Ectodermal cell (in vitro differentiated cells): Measurements from ENCODE around the gene PRSS33.

Experiments used
- H3K27ac ChIP-seq: 2 replicates; pipeline ENCODE4 v1.7.0; 2013; ENCODE audit warnings: mild to moderate bottlenecking, low read depth, low read length; ENCODE audit not compliant: insufficient read depth, poor library complexity, severe bottlenecking
- H3K27me3 ChIP-seq: 2 replicates; pipeline ENCODE4 v1.7.0; 2013; ENCODE audit warnings: mild to moderate bottlenecking, low read length; ENCODE audit not compliant: insufficient read depth, control insufficient read depth, poor library complexity, severe bottlenecking
- H3K36me3 ChIP-seq: one replicate; pipeline ENCODE4 v1.7.0; 2013; ENCODE audit warnings: low read length; ENCODE audit not compliant: control insufficient read depth, insufficient read depth
- H3K4me1 ChIP-seq: one replicate; pipeline ENCODE4 v1.7.0; 2013; ENCODE audit warnings: low read length; ENCODE audit not compliant: control insufficient read depth, insufficient read depth
- H3K4me3 ChIP-seq: 2 replicates; pipeline ENCODE4 v1.7.0; 2013; ENCODE audit warnings: low read depth, low read length, control low read depth; ENCODE audit not compliant: insufficient read depth
- H3K9me3 ChIP-seq: 2 replicates; pipeline ENCODE4 v1.7.0; 2013; ENCODE audit warnings: mild to moderate bottlenecking, low read length, moderate library complexity; ENCODE audit not compliant: control insufficient read depth
- WGBS, 2 experiments: methylation state at CpG; one replicate each; pipeline ENCODE4 v1.1.7; 2013; ENCODE audit warnings: missing lambda C conversion rate in 2 of 2; 5-methylcytosine and 5-hydroxymethylcytosine counted together

PRSS33 gene

GRCh38 chr16:2761886-2762583 is 25.3 kb downstream of the PRSS33 start:
- no peaks in the 10 kb centered on the region for H3K4me1 ChIP-seq
- no peak overlapping the region for H3K4me3 ChIP-seq
- H3K36me3 ChIP-seq, result peaks cover 100% of the 10 kb centered on the region
- H3K9me3 ChIP-seq, result peaks cover 4% of the 10 kb centered on the region
- 96 to 97% methylated on average over 42 of the region's 42 CpGs for WGBS, 2 experiments
- H3K27me3 ChIP-seq, result no peaks in the 10 kb centered on the region
- H3K27ac ChIP-seq, result no peak overlapping the region

DNA sequence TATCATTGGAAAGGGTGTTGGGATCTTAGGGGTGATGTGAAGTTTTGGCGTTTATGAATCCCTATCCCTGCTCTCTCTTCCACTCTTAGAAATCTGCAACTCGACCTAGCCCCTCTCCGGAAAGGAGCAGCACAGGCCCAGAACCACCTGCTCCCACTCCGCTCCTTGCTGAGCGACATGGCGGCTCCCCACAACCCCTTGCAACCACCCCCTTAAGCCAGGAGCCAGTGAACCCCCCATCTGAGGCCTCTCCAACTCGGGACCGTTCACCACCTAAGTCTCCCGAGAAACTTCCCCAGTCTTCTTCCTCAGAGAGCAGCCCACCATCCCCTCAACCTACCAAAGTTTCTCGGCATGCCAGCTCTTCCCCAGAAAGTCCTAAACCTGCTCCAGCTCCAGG is 25.9 kb downstream of the PRSS33 start:
- H3K27ac ChIP-seq, result no peak overlapping the region
- H3K4me3 ChIP-seq, result no peak overlapping the region
- H3K36me3 ChIP-seq, result peaks cover 97% of the 10 kb centered on the region
- WGBS, 2 experiments, result 96 to 97% methylated on average over 10 of the region's 10 CpGs
- H3K9me3 ChIP-seq, result peaks cover 4% of the 10 kb centered on the region
- H3K4me1 ChIP-seq, result no peaks in the 10 kb centered on the region
- no peaks in the 10 kb centered on the region for H3K27me3 ChIP-seq

GRCh38 chr16:2757344-2757743 is 30.0 kb downstream of the PRSS33 start:
- no peaks in the 10 kb centered on the region for H3K9me3 ChIP-seq
- H3K27ac ChIP-seq, result no peak overlapping the region
- peaks cover 55% of the 10 kb centered on the region for H3K36me3 ChIP-seq
- 95 to 96% methylated on average over 11 of the region's 11 CpGs for WGBS, 2 experiments
- no peaks in the 10 kb centered on the region for H3K27me3 ChIP-seq
- peaks cover 10% of the 10 kb centered on the region for H3K4me1 ChIP-seq
- H3K4me3 ChIP-seq, result no peak overlapping the region

- Histone ChIP-seq H3K4me3 (no peak overlapping the region), H3K9me3 (no peaks in the 10 kb centered on the region), H3K4me1 (peaks cover 10% of the 10 kb centered on the region), H3K36me3 (peaks cover 47% of the 10 kb centered on the region), H3K27me3 (no peaks in the 10 kb centered on the region), H3K27ac (no peak overlapping the region)
- 96% methylated on average over 30 of the region's 30 CpGs for WGBS, 2 experiments
These were observed 30.9 kb downstream of the PRSS33 start for GRCh38 chr16:2756288-2757015.

GRCh38 chr16:2755158-2755557 is 32.2 kb downstream of the PRSS33 start:
- H3K36me3 ChIP-seq, result peaks cover 34% of the 10 kb centered on the region
- WGBS, 2 experiments, result 68 to 78% methylated on average over 3 of the region's 3 CpGs
- H3K4me3 ChIP-seq, result peak overlapping the region; percentile 97
- H3K27ac ChIP-seq, result no peak overlapping the region
- peaks cover 15% of the 10 kb centered on the region for H3K4me1 ChIP-seq
- H3K9me3 ChIP-seq, result no peaks in the 10 kb centered on the region
- H3K27me3 ChIP-seq, result no peaks in the 10 kb centered on the region

GRCh38 chr16:2753733-2754020 is 33.7 kb downstream of the PRSS33 start:
- H3K27ac ChIP-seq, result peak overlapping the region; percentile 100
- 0 to 1% methylated on average over 4 to 7 of the region's 7 CpGs for WGBS, 2 experiments
- peaks cover 15% of the 10 kb centered on the region for H3K4me1 ChIP-seq
- no peaks in the 10 kb centered on the region for H3K27me3 ChIP-seq
- peaks cover 19% of the 10 kb centered on the region for H3K36me3 ChIP-seq
- H3K9me3 ChIP-seq, result no peaks in the 10 kb centered on the region
- H3K4me3 ChIP-seq, result peak overlapping the region; percentile 97

- 0 to 1% methylated on average over 75 to 78 of the region's 82 CpGs for WGBS, 2 experiments
- H3K4me3 ChIP-seq, result peak overlapping the region; percentile 97
- H3K36me3 ChIP-seq, result peaks cover 13% of the 10 kb centered on the region
- H3K27ac ChIP-seq, result peak overlapping the region; percentile 100
- peaks cover 15% of the 10 kb centered on the region for H3K4me1 ChIP-seq
- H3K27me3 ChIP-seq, result no peaks in the 10 kb centered on the region
- H3K9me3 ChIP-seq, result no peaks in the 10 kb centered on the region
These were observed 34.3 kb downstream of the PRSS33 start for GRCh38 chr16:2752850-2753732.

- no peaks in the 10 kb centered on the region for H3K27me3 ChIP-seq
- H3K9me3 ChIP-seq, result no peaks in the 10 kb centered on the region
- H3K36me3 ChIP-seq, result peaks cover 4% of the 10 kb centered on the region
- H3K4me3 ChIP-seq, result peak within 1 kb of the TSS; percentile 97
- H3K27ac ChIP-seq, result peak within 1 kb of the TSS; percentile 100
- 0 to 1% methylated on average over 99 of the region's 99 CpGs for WGBS, 2 experiments
- H3K4me1 ChIP-seq, result peaks cover 15% of the 10 kb centered on the region
These were observed 35.1 kb downstream of the PRSS33 start, which contains the start of gene SRRM2 for GRCh38 chr16:2752035-2752849. SRRM2 (plus strand) TSS chr16:2752638; CDS start chr16:2756365, 3,727 bp downstream.

- Histone ChIP-seq H3K4me3 (peak overlapping the region; percentile 97), H3K36me3 (no peaks in the 10 kb centered on the region), H3K27ac (peak overlapping the region; percentile 100), H3K9me3 (no peaks in the 10 kb centered on the region), H3K27me3 (no peaks in the 10 kb centered on the region), H3K4me1 (peaks cover 15% of the 10 kb centered on the region)
- WGBS, 2 experiments, result 22 to 23% methylated on average over 23 of the region's 23 CpGs
These were observed 35.8 kb downstream of the PRSS33 start for GRCh38 chr16:2751577-2752034.
